GM19035 (cell line): ENCODE measurements around the gene MARCHF3.
"Not testable (repeated sequence)": the region's sequence is repeated elsewhere in the genome, so short reads cannot be mapped to it uniquely, and the experiment has no call there.

ENCODE experiments used
- ATAC-seq: cut with Tn5 transposase; IDR thresholded peaks from one replicate; pipeline ENCODE4 v1.9.1; 2021; ENCODE audit not compliant: unreplicated experiment

The MARCHF3 gene

DNA sequence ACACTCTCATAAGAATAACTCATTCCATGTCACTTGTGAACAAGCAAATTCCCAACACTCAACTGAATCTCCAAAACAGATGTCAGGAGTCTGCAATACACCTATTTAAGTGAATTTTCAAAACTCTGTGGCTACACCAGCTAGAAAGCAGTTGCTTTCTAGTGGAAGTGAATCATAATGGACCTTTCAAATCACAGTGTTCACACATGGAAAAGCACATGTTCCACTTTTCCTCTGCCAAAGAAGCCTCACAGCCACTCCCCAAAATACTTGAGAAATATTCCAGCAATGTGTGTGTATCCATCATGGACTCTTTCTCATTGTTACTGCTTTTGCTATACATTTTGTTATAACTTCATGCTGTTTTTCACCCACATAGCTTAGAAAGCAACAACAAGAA lies 17.4 kb downstream of the MARCHF3 start:
- ATAC-seq, result no peak

DNA sequence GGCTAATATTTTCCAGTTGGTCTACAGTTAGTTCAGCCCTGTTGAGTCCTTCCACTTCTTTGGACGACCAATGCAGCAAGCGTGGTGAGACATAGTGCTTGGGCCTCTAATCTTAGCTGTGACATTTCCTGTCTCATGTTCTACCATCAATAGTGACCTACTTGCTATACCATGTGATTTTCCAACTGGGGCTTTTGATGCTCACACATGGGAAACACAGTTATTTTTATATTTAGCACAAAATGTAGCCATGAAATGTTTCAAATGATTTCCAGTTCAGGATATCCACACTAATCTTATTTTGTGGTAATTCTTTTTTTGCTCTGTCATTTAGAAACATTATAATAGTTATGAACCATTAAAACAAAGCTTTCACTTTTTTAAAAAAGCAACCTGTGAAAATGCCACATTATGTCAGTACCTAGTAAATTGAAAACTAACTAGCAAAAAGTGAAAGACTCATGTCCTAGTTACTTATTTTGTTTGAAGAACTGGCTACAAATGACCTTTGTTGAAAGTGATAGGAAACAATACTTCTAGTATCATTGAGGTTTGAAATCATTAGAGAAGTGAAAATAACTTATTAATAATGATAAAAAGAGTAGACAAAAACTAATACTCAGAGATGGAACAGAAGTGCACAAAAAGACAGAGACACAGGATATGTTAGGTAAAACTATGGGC lies 18.3 kb downstream of the MARCHF3 start:
- peak; percentile 80 for ATAC-seq

DNA sequence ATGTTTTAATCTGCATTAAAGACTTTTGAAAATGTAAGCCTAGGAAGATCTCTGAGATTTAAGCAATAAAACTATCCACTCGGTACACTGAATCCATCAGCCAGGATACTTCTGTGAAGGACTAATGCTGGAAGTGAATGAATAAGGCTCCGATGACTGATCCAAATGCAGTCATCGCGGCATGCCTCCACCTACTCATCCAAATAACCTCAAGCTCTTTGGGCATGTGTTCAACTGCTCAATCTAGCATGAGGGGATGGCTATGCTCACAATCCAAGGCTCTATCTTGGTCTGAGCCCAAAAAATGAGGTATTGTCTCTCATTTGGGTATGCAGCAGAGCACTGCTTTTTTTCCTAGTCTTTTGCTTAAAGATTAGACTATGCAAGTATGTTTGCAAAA lies 19.2 kb downstream of the MARCHF3 start:
- ATAC-seq, result no peak

DNA sequence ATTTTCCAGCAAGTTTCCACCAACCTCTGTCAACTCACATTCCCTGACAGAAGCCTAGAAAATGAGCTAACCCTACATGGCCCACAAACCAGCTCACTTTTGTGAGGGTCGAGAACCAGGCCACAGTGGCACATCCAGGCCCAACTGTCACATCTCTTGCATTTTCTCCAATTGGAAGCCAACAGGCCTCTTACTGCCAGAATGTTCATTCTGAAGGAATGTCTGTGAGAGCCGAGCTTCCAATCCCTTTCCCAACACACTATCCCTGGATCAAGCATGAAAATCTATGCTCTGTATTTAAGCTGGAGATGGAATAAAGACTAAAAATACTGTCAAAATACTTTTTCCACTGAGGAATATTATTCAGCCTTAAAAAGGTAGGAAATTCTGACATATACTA lies 20.0 kb downstream of the MARCHF3 start:
- ATAC-seq, result no peak

DNA sequence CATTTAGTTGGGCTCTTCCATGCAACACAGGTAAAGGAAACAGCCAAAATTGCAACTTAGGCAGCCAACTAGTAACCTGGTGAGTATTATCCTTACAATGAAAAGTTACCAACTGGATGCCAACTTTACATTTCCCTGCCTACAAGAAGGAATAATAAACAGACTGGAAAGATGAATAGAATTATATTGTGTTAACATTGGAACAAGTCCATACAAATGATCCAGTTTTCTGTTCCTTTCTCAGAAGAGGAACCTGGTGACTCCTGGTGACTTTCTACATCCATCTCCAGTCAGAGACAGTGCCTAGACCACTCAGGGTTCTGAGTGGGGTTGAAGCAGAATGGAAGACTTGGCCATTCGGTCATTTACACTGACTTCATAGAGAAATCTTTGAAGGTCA lies 20.6 kb downstream of the MARCHF3 start:
- ATAC-seq, result no peak

DNA sequence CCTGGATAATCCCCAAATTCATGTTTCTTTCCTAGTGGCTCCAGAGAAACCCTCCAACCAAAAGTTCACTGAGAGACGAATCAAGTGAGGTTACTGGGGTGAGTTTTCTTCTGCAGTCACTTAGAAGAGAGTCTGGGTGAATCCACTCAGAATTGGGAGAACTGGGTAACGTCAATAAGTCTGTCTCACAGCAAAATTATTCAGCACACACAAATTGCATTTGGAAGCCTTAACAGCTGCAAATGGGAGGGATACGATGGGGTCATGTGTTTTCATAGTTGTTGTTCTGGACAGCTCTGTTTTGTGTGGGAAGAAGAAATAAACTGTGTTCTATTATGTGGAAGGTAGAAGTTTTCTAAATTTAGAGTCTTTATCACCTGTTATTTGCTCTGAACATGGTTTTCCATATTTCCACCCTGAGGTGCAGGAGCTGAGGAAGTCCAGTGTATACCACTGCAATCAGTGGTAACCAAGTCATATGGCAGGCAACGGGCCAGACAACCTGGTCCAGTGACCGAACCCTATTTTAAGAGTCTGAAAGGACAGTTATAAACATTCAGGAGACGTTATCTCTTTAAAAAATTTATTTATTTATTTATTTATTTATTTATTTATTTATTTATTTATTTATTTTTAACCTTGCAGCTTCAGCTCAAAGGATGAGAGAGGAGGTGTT lies 21.9 kb downstream of the MARCHF3 start:
- no peak for ATAC-seq

DNA sequence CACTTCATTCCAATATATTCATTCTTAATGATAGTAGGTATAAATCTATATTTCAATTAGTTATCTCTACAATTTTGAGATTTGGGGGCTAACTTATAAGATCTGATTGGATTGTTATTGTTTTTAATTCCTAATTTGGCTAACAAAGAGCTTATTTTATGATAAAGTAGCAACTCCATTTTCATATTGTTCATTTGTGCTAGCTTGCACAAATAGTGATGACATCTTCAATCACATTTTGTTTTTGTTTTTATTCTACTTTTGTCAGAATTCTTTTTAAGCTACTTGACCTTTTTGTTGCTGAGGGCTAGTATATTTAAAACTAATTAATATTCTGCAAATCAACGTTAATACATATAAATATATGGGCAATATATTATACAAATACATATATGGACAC lies 22.8 kb downstream of the MARCHF3 start:
- no peak for ATAC-seq

DNA sequence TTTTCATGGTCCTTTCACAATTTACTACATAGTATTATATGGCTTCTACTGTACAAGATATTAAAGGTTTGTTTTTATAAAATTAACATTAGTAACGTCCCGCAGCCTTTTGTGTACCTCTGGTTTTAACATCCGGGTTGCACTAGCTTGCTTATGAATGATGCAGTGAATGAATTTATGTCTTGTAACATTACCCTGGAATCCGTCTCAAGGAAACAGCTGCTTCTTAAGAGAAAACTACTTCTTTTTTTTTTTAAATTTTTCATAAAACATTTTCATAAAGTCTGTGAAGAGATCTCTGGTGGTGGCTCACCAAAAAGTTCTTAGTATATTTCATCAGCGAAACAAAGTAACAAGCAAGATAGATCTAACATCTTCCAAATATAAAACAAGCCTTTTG lies 23.6 kb downstream of the MARCHF3 start:
- no peak for ATAC-seq

DNA sequence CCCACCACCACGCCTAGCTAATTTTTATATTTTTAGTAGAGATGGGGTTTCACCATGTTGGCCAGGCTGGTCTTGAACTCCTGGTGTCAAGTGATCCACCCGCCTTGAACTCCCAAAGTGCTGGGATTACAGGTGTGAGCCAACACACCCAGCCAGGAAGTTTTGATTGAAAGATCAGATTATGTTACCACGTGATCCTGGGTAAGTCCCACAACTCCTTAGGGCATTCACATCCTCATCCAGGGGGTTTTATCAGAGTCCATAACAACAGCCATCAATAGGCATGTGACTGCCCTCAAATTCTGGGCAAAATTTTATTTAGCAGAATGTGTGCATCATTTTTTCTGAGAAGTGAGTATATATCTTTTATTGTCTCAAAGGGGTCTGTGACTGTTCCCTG lies 25.1 kb downstream of the MARCHF3 start:
- ATAC-seq, result not testable (repeated sequence)

DNA sequence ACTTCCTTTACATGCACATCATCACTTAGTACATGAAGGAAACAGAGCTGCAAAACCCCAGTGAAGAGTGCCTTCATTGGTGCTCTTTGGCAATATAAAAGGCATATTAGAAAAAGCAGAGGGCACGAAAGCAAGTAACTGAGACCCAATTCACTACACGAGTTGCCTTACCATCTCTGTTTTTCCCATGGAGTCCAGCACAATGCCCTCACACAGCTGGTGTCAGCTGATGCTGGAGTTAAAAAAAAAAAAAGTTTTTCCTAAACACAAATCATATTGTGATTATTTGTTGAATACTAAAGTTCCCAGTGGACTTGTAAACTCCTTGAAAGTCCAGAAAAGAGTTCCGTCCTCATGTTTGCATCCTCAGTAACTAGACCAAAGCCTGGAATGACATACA lies 25.6 kb downstream of the MARCHF3 start:
- ATAC-seq, result no peak

DNA sequence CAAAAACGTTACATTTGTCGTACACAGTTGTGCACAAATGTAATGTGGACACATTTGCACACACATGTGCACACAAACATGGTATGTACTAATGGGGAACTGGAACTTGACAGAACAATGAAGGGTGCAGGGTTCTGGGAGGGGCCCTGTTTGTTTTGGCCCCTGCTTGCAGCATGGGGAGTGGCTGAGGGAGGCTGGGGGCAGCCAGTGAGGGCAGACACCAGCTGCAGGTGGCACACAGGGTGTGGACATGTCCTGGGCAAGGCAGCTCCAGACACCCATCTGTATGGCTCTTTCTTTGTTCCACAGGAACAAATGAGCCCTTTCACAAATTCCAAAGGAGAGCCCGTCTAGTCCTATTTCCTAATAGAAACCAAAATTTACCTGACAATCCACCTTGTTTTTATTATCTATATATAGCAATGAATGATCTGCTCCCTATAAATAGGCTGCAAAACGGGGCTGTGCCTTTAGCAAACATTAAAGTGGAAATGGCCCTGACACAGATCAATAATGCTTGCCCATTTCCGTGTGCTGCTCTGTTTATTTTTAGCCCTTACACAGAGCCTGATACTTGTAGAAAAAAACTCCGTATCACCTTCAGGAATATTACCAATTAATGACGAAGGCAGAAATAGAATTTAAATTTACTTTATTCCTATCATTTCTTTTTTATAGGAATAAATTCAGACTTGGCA lies 26.4 kb downstream of the MARCHF3 start:
- no peak for ATAC-seq

DNA sequence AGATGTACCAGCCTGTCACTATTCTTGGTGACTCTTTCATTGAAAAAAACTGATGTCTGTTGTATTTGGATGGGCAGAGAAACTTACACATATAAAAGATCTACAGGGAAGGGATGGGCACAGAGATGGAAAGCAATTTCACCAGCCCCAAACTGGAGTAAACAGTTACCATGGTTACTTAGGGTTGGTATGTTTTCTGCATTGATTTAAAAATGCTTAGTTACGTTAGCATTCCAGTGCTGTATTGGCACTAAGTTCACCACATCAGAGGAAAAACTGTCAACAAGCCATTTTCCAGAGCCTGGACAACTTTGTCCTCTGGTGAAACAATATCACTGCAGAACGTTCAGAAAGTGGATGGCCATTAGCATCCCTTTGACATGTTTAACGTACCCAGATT lies 28.0 kb downstream of the MARCHF3 start:
- no peak for ATAC-seq

DNA sequence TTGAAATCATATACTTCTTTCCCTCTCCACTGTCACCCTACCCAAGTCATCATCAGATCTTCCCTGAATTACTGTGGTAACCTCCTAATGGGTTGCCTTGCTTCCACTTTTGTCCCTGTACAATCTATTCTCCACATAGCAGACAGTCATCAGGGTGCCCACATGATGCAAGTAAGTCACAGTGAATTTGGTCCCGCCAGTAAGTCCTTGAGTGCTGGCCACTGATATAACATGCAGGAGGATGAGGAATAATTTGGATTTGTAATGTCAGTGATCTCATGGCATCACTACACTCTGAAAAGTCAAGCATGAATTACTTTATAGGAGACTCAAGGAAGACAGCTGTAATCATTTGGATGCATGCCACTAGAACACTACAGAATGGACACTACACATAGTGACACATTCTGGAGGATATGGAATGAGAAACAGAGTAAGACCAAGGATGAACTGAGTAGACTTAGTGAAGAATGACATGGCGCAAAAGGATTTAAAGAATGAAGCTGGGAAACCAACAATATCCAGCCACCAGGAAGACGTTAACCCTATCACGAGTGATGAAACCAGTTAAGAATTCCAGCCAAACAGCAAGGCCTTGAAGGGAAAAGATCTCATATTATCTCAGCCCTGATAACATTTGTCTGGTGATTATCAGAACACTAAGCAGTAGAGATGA lies 28.6 kb downstream of the MARCHF3 start:
- no peak for ATAC-seq

DNA sequence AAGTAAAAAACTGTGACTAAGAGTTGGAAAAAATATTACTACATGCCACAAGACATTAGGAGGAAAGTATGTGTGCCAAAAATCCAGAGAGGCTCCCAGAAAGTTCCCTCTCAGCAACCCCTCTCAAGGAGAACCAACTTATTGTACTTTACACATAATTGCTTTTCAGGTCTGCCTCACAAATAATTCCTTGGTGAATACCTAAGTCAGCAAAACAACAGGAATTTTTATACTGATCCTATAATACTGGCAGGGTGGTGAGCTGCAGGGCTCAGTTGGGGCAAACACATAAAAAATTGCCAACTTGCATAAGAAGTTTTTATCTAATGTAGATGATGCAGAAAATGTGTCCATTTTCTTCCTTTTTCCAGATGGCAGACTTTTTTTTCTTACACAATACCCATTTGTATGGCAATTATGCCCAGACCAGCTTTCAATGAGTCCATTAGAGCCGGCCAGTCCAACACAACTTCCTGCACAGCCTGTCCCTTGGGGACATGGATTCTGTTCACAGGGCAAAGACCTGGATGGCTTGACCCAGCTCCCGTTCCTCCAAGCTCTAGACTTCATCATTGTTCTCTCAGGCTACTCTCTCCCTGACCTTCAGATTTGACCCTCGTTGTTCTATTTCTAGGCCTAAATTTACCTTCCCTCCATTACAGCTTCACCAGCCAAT lies 31.3 kb downstream of the MARCHF3 start:
- ATAC-seq, result no peak

DNA sequence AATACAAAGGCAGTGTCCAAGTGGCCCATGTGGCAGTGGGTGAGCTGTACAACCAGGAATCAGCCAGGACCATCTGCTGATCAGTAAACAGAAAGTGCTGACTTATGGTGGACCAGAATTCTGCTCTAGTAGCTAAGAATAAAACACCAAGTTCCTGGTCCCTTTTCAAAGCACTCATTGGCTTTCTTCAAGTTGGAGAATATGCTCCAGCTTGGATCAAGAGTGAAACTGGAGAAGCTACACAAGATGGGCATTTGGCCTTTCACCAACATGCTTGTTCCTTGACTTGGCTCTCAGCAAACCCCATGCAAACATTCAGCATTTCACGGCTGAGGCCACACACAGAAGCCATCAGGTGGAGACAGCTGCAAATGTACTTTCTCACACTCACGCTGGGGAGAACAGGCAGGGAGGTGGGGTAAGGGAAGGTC lies 32.1 kb downstream of the MARCHF3 start:
- ATAC-seq, result no peak

DNA sequence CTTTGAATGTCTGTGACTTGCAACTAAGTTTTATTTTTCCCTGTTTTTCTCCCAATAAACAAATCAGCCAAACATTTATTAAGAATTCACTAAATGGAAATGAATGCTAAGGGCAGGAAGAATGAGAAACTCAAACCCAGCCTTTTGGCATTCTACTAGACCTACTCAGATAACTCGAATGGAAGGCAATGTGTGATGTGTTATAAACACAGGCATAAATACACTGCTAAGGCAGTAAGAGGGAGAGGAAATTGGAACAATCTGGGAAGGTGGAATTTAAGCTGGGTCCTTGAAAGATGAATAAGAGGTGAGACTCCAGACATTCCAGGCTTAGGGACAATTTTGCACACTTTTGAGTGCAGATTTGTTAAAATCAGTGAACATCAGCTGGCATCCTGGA lies 34.7 kb downstream of the MARCHF3 start:
- no peak for ATAC-seq

DNA sequence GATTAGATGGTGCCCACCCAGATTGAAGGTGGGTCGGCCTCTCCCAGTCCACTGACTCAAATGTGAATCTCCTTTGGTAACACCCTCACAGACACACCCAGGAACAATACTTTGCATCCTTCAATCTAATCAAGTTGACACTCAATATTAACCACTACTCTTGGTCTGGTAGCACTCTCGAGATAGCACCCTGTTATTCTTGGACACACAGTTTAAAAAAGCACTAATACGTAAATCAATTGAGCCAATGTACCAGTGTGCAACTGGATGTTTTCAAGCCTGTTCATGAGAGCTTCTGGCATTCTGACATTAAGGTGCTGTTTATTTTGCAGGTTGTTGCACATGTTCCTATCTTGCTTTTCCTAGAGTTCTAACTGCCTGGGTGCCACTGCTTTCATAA lies 35.3 kb downstream of the MARCHF3 start:
- ATAC-seq, result no peak

DNA sequence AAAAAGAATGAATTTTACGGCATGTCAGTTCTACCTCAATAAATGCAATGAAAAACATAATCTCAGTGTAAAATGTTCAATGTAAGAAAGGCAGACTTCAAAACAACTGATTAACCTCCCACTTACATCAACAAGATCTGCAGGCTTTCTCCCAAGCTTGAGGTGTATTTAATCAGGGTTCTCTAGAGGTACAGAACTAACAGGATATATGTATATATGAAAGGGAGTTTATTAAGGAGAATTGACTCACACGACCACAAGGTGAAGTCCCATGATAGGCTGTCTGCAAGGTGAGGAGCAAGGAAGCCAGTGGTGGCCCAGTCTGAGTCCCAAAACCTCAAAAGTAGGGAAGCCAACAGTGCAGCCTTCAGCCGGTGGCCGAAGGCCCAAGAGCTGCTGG lies 35.9 kb downstream of the MARCHF3 start:
- ATAC-seq, result no peak

DNA sequence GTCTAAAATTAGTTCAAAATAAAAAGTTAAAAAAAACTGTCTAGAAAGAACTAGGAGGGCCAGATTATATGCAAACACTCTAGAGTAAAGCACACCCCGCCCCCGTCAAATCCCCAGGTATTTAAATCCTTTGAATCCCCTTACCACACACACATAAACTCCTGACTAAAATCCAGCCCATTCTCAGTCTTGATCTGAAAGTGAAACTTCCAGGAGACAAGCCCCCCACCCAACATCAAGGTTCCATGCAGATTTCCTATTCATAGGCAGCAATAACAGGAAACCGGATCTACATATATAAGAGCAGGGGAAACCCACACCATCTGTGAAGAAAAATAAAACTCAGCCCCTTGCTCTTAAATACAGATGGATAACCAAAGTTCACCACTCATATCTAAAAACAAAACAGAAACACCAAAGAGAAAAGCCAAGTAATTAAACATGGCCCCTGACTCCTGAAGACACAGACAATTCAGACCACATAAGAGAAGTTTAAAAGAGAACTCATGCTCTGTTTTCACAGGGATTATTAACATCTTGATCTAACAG lies 42.3 kb downstream of the MARCHF3 start:
- ATAC-seq, result peak; percentile 92

DNA sequence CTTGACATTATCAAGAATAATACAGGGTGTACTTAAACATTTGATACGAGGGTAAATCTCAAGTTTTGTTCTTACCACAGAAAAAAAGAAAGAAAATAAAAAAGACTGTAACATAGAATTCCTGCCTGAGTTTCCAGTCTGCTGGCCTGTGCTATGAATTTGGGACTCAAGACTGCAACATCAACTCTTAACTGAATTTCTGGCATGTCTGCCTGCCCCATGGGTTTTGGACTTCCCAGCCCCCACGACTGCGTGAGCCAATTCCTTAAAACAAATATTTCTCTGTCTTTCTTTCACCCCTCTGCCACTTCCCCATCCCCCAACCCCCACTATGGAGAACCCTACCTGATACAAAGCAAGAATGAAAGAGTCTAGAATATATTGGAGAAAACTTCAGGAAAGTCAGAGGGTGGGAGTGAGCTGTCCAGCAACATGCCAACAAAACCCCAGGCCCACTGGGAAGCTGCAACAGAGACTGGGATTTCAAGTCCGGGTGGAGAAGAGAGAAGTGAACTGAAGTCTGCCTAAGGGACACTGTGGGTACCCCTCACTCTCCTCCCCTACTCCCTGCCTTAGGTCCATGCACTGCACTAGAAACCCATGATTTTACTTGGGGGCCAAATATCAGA lies 43.0 kb downstream of the MARCHF3 start:
- ATAC-seq, result no peak
